ENCODE data around the gene RGS4. TPM values are rescaled to one million over a fixed set of nuclear protein-coding genes. Genes with fewer than 3 reads are reported as not detected.

RGS4 gene
- total RNA-seq, 1 experiment from 2014 or later, result not detected

DNA sequence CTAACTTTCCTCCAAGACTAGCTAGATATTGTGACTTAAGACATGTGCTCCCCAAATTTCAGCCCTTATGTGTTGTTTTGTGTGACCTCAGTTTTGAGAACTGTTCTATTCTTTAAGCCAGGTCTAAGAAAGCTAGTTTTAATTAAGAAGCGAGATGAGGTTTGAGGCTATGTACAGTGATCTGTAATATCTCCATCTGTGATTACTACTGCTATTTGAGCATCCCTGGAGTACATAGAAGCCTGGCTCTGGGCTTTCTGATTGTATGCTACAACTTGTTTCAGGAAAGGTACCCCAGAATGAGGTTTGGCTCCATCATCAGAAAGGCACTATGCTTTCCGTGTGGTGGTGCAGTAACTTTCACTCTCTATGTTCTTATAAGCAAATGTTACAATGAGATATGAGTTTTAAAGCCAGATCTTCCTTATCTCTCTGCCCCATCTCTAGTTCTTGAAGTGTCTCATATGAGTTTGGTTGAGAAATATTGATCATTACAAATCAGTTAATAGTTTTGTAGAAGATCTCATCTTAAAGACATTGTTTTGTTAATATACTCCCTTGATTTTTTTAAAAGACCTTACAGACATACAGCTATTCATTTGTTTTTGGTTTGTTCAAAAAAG lies 605 bp downstream of the RGS4 start:
- Histone ChIP-seq H2BK5ac (ENCODE audit: insufficient read length, low read length) (no peak overlapping the region), H2AK5ac (ENCODE audit: insufficient read length, low read length) (no peak overlapping the region), H3K23me2 (ENCODE audit: insufficient read length, low read depth, low read length, poor library complexity, severe bottlenecking) (no peaks in the 10 kb centered on the region), H3K27ac (ENCODE audit: insufficient read length, low read depth, low read length) (no peak overlapping the region), H3K79me1 (ENCODE audit: insufficient read depth, low read depth, low read length, poor library complexity, severe bottlenecking) (no peaks in the 10 kb centered on the region), H3K79me2 (ENCODE audit: insufficient read depth, low read length) (no peaks in the 10 kb centered on the region), H2AFZ (ENCODE audit: low read length) (no peak overlapping the region), H2BK20ac (ENCODE audit: low read depth, low read length, poor library complexity, severe bottlenecking) (no peak overlapping the region), H4K5ac (ENCODE audit: insufficient read length, low read depth, low read length) (no peak overlapping the region), H3K9me3 (ENCODE audit: control insufficient read depth, low read depth, low read length) (no peaks in the 10 kb centered on the region), H3K4ac (ENCODE audit: low read depth, low read length) (no peak overlapping the region), H2BK12ac (ENCODE audit: insufficient read length, low read depth, low read length) (no peak overlapping the region), H3K4me1 (ENCODE audit: insufficient read depth, low read length) (no peaks in the 10 kb centered on the region), H4K91ac (ENCODE audit: insufficient read length, low read depth, low read length) (no peak overlapping the region), H3K27me3 (ENCODE audit: insufficient read depth, low read length) (no peaks in the 10 kb centered on the region), H2BK15ac (ENCODE audit: low read depth, low read length) (no peak overlapping the region), H3K9ac (ENCODE audit: extremely low read depth, insufficient read length, low read length) (no peak overlapping the region), H3K4me2 (ENCODE audit: insufficient read depth, insufficient read length, low read length) (peak overlapping the region; percentile 15), H3K14ac (ENCODE audit: insufficient read depth, low read length) (no peak overlapping the region), H4K8ac (replicated peaks; ENCODE audit: insufficient read length, low read depth, low read length) (no peak overlapping the region), H3K23ac (ENCODE audit: insufficient read length, low read depth, low read length) (no peak overlapping the region), H3T11ph (ENCODE audit: low read length) (no peak overlapping the region), H4K20me1 (ENCODE audit: control insufficient read depth, insufficient read depth, insufficient read length) (no peaks in the 10 kb centered on the region), H3K18ac (ENCODE audit: insufficient read length, low read depth, low read length) (no peak overlapping the region), H2BK120ac (ENCODE audit: low read depth, low read length, poor library complexity, severe bottlenecking) (no peak overlapping the region), H3K56ac (ENCODE audit: insufficient read length, low read depth, low read length) (no peak overlapping the region)
- H3K27me3 Mint-ChIP-seq (ENCODE audit: low read depth), result peaks cover 4% of the 10 kb centered on the region
- no peak overlapping the region for H3K4me3 Mint-ChIP-seq
- H3K36me3 Mint-ChIP-seq (ENCODE audit: insufficient read depth in 1 of 3, low read depth in 3 of 3), result no peaks in the 10 kb centered on the region
- no peaks in the 10 kb centered on the region for H3K9me3 Mint-ChIP-seq
- WGBS (ENCODE audit: extremely low coverage, insufficient read length, low lambda C conversion rate), result no CpG with 5 or more reads among the region's 2 CpGs
- no peak for DNase-seq
- no peak overlapping the region for H3K27ac Mint-ChIP-seq
- TF ChIP-seq, protein P1, sequence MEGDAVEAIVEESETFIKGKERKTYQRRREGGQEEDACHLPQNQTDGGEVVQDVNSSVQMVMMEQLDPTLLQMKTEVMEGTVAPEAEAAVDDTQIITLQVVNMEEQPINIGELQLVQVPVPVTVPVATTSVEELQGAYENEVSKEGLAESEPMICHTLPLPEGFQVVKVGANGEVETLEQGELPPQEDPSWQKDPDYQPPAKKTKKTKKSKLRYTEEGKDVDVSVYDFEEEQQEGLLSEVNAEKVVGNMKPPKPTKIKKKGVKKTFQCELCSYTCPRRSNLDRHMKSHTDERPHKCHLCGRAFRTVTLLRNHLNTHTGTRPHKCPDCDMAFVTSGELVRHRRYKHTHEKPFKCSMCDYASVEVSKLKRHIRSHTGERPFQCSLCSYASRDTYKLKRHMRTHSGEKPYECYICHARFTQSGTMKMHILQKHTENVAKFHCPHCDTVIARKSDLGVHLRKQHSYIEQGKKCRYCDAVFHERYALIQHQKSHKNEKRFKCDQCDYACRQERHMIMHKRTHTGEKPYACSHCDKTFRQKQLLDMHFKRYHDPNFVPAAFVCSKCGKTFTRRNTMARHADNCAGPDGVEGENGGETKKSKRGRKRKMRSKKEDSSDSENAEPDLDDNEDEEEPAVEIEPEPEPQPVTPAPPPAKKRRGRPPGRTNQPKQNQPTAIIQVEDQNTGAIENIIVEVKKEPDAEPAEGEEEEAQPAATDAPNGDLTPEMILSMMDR (conservative IDR thresholded peaks at IDR 0.05), result no peak
- peaks cover 12 to 13% of the 10 kb centered on the region in 2 experiments for H3K4me1 Mint-ChIP-seq
